Measurements from ENCODE around the gene APOBEC3A. TPM values are rescaled to one million over a fixed set of nuclear protein-coding genes. Genes with fewer than 3 reads are reported as not detected.

APOBEC3A gene
- total and polyA plus RNA-seq, 2 of the 13 experiments (the other 11 are each of a cell fraction or from before 2014, with no cell fraction given), result not detected

DNA sequence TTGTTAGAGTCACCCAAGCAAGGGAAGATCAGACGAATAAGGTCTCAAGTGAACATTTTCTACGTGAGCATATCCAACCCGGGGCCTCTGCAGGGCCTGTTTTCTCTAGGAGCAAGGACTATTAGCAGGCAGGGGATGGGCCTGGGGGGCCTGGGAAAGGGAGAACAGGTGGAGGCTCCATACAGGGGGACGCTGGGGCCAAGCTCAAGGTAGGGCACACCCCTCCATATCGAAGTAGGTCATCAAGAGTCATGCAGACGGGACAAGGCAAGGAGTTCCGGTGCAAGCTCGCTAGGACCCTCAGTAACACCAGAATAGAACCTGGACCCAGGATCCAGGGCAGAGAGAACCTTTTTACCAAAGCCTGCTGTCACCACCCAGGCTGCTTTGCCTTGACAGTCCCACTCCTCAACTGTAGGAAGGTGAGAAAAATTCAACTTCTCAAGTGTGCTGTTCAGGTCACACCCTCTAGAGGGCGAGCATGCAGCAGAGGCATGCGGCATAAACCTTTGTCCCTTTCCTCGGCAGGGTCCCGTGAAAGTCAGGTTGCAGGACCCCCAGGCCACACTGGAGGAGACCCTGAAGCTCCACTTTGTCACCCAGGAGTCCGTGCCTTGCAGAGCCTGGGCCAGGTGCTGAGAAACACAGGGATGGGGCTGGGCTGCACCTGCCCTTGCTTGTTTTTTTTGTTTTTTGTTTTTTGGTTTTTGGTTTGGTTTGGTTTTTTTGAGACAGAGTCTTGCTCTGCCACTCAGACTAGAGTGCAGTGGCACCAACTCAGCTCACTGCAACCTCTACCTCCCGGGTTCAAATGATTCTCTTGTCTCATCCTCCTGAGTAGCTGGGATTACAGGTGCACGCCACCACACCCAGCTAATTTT, 16.1 kb downstream of the APOBEC3A start (continued):
- TF ChIP-seq, protein P1, sequence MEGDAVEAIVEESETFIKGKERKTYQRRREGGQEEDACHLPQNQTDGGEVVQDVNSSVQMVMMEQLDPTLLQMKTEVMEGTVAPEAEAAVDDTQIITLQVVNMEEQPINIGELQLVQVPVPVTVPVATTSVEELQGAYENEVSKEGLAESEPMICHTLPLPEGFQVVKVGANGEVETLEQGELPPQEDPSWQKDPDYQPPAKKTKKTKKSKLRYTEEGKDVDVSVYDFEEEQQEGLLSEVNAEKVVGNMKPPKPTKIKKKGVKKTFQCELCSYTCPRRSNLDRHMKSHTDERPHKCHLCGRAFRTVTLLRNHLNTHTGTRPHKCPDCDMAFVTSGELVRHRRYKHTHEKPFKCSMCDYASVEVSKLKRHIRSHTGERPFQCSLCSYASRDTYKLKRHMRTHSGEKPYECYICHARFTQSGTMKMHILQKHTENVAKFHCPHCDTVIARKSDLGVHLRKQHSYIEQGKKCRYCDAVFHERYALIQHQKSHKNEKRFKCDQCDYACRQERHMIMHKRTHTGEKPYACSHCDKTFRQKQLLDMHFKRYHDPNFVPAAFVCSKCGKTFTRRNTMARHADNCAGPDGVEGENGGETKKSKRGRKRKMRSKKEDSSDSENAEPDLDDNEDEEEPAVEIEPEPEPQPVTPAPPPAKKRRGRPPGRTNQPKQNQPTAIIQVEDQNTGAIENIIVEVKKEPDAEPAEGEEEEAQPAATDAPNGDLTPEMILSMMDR (CRISPR knock-in tag; IDR thresholded peaks at IDR 0.05), result peak; percentile 86
- TF ChIP-seq HOXA3 (CRISPR knock-in tag; IDR thresholded peaks at IDR 0.05), result 0 out of 2 replicates have a peak, but pooled peaks have one; percentile 13
- TF ChIP-seq ZNF30 (CRISPR knock-in tag; IDR thresholded peaks at IDR 0.05), result no peak
- no peak for TF ChIP-seq ZFP41 (CRISPR knock-in tag; IDR thresholded peaks at IDR 0.05; ENCODE audit: borderline replicate concordance)
- peak; percentile 65 for TF ChIP-seq XRCC5 (optimal IDR thresholded peaks at IDR 0.05; ENCODE audit: low read length)
- no peak for TF ChIP-seq FOXK2 (IDR thresholded peaks at IDR 0.05)
- TF ChIP-seq MYC (CRISPR knock-in tag; IDR thresholded peaks at IDR 0.05; ENCODE audit: borderline replicate concordance), result 0 out of 2 replicates have a peak, but pooled peaks have one; percentile 20
- TF ChIP-seq, protein P2, sequence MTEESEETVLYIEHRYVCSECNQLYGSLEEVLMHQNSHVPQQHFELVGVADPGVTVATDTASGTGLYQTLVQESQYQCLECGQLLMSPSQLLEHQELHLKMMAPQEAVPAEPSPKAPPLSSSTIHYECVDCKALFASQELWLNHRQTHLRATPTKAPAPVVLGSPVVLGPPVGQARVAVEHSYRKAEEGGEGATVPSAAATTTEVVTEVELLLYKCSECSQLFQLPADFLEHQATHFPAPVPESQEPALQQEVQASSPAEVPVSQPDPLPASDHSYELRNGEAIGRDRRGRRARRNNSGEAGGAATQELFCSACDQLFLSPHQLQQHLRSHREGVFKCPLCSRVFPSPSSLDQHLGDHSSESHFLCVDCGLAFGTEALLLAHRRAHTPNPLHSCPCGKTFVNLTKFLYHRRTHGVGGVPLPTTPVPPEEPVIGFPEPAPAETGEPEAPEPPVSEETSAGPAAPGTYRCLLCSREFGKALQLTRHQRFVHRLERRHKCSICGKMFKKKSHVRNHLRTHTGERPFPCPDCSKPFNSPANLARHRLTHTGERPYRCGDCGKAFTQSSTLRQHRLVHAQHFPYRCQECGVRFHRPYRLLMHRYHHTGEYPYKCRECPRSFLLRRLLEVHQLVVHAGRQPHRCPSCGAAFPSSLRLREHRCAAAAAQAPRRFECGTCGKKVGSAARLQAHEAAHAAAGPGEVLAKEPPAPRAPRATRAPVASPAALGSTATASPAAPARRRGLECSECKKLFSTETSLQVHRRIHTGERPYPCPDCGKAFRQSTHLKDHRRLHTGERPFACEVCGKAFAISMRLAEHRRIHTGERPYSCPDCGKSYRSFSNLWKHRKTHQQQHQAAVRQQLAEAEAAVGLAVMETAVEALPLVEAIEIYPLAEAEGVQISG (CRISPR knock-in tag; IDR thresholded peaks at IDR 0.05), result no peak
- no peak for TF ChIP-seq ZNF816 (CRISPR knock-in tag; IDR thresholded peaks at IDR 0.05; ENCODE audit: borderline replicate concordance)
- TF ChIP-seq, protein P3, sequence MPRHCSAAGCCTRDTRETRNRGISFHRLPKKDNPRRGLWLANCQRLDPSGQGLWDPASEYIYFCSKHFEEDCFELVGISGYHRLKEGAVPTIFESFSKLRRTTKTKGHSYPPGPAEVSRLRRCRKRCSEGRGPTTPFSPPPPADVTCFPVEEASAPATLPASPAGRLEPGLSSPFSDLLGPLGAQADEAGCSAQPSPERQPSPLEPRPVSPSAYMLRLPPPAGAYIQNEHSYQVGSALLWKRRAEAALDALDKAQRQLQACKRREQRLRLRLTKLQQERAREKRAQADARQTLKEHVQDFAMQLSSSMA (CRISPR knock-in tag; IDR thresholded peaks at IDR 0.05), result no peak
- TF ChIP-seq, protein P4, sequence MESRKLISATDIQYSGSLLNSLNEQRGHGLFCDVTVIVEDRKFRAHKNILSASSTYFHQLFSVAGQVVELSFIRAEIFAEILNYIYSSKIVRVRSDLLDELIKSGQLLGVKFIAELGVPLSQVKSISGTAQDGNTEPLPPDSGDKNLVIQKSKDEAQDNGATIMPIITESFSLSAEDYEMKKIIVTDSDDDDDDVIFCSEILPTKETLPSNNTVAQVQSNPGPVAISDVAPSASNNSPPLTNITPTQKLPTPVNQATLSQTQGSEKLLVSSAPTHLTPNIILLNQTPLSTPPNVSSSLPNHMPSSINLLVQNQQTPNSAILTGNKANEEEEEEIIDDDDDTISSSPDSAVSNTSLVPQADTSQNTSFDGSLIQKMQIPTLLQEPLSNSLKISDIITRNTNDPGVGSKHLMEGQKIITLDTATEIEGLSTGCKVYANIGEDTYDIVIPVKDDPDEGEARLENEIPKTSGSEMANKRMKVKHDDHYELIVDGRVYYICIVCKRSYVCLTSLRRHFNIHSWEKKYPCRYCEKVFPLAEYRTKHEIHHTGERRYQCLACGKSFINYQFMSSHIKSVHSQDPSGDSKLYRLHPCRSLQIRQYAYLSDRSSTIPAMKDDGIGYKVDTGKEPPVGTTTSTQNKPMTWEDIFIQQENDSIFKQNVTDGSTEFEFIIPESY (CRISPR knock-in tag; IDR thresholded peaks at IDR 0.05), result no peak
